ENCODE data around the gene HIPK4. TPM values are rescaled to one million over a fixed set of nuclear protein-coding genes. Genes with fewer than 3 reads are reported as not detected.

HIPK4 gene
- total and polyA plus RNA-seq, 2 experiments from 2014 or later, result 0.19 to 0.43 TPM

GRCh38 chr19:40403262-40403984 lies 13.4 kb upstream of the HIPK4 start:
- peak overlapping the region; percentile 79 for H3K4me3 ChIP-seq
- H3F3A ChIP-seq (ENCODE audit: insufficient read depth), result no peaks in the 10 kb centered on the region
- H3K4me1 ChIP-seq (ENCODE audit: insufficient read depth), result no peaks in the 10 kb centered on the region
- DNase-seq, result peak; percentile 91
- no peak for TF ChIP-seq EZH2phosphoT487 (IDR thresholded peaks at IDR 0.05; ENCODE audit: insufficient read depth, low read depth)
- H3K27ac ChIP-seq, result peak overlapping the region; percentile 51
- H3K9me3 ChIP-seq (ENCODE audit: low read depth), result no peaks in the 10 kb centered on the region
- no peaks in the 10 kb centered on the region for H3K79me2 ChIP-seq (ENCODE audit: insufficient read depth)
- no peaks in the 10 kb centered on the region for H3K36me3 ChIP-seq (ENCODE audit: low read depth)
- H3K4me2 ChIP-seq (ENCODE audit: unreplicated experiment), result peak overlapping the region; percentile 92
- peak overlapping the region; percentile 76 for H3K9ac ChIP-seq
- in situ Hi-C loops (cut with MboI), result no loop called here
- 1 to 2% methylated on average over 35 to 41 of the region's 41 CpGs for WGBS, 2 experiments (ENCODE audit: low coverage in 1 of 2, low lambda C conversion rate in 2 of 2, missing lambda C conversion rate in 2 of 2)
- H2AFZ ChIP-seq, result peak overlapping the region; percentile 96
- no peaks in the 10 kb centered on the region for H3K9me2 ChIP-seq (ENCODE audit: insufficient read depth)
- H4K20me1 ChIP-seq (ENCODE audit: insufficient read depth), result no peaks in the 10 kb centered on the region
- no peaks in the 10 kb centered on the region for H3K27me3 ChIP-seq (replicated peaks; ENCODE audit: insufficient read depth)

GRCh38 chr19:40400559-40400958 lies 10.6 kb upstream of the HIPK4 start:
- H3K36me3 ChIP-seq (ENCODE audit: low read depth), result no peaks in the 10 kb centered on the region
- no peak overlapping the region for H3K27ac ChIP-seq
- no peaks in the 10 kb centered on the region for H4K20me1 ChIP-seq (ENCODE audit: insufficient read depth)
- no peaks in the 10 kb centered on the region for H3K9me3 ChIP-seq (ENCODE audit: low read depth)
- H3K4me2 ChIP-seq (ENCODE audit: unreplicated experiment), result no peak overlapping the region
- 26 to 33% methylated on average over 3 of the region's 3 CpGs for WGBS, 2 experiments (ENCODE audit: low coverage in 1 of 2, low lambda C conversion rate in 2 of 2, missing lambda C conversion rate in 2 of 2)
- no peaks in the 10 kb centered on the region for H3K27me3 ChIP-seq (replicated peaks; ENCODE audit: insufficient read depth)
- no peaks in the 10 kb centered on the region for H3K4me1 ChIP-seq (ENCODE audit: insufficient read depth)
- no peak overlapping the region for H2AFZ ChIP-seq
- H3K4me3 ChIP-seq, result no peak overlapping the region
- no peak for TF ChIP-seq EZH2 (IDR thresholded peaks at IDR 0.05; ENCODE audit: insufficient read depth, poor library complexity, severe bottlenecking)
- TF ChIP-seq EZH2phosphoT487 (IDR thresholded peaks at IDR 0.05; ENCODE audit: insufficient read depth, low read depth), result no peak
- in situ Hi-C loops (cut with MboI), result no loop called here
- no peak overlapping the region for H3K9ac ChIP-seq
- no peaks in the 10 kb centered on the region for H3F3A ChIP-seq (ENCODE audit: insufficient read depth)
- no peaks in the 10 kb centered on the region for H3K9me2 ChIP-seq (ENCODE audit: insufficient read depth)
- no peaks in the 10 kb centered on the region for H3K79me2 ChIP-seq (ENCODE audit: insufficient read depth)
- DNase-seq, result peak; percentile 51

GRCh38 chr19:40398417-40399131 lies 8.6 kb upstream of the HIPK4 start:
- H3K36me3 ChIP-seq (ENCODE audit: low read depth), result no peaks in the 10 kb centered on the region
- TF ChIP-seq EZH2 (IDR thresholded peaks at IDR 0.05; ENCODE audit: insufficient read depth, poor library complexity, severe bottlenecking) (no peak), EZH2phosphoT487 (IDR thresholded peaks at IDR 0.05; ENCODE audit: insufficient read depth, low read depth) (no peak)
- H3K27me3 ChIP-seq (replicated peaks; ENCODE audit: insufficient read depth), result no peaks in the 10 kb centered on the region
- no peaks in the 10 kb centered on the region for H3K9me2 ChIP-seq (ENCODE audit: insufficient read depth)
- no peak overlapping the region for H3K4me2 ChIP-seq (ENCODE audit: unreplicated experiment)
- H3K4me3 ChIP-seq, result no peak overlapping the region
- H3K9me3 ChIP-seq (ENCODE audit: low read depth), result no peaks in the 10 kb centered on the region
- in situ Hi-C loops (cut with MboI), result no loop called here
- no peaks in the 10 kb centered on the region for H3K4me1 ChIP-seq (ENCODE audit: insufficient read depth)
- no peaks in the 10 kb centered on the region for H4K20me1 ChIP-seq (ENCODE audit: insufficient read depth)
- DNase-seq, result peak; percentile 37
- no peaks in the 10 kb centered on the region for H3K79me2 ChIP-seq (ENCODE audit: insufficient read depth)
- H3K27ac ChIP-seq, result no peak overlapping the region
- 52 to 56% methylated on average over 38 to 47 of the region's 49 CpGs for WGBS, 2 experiments (ENCODE audit: low coverage in 1 of 2, low lambda C conversion rate in 2 of 2, missing lambda C conversion rate in 2 of 2)
- H2AFZ ChIP-seq, result no peak overlapping the region
- no peak overlapping the region for H3K9ac ChIP-seq
- H3F3A ChIP-seq (ENCODE audit: insufficient read depth), result no peaks in the 10 kb centered on the region

GRCh38 chr19:40397568-40397906 lies 7.6 kb upstream of the HIPK4 start:
- TF ChIP-seq EZH2phosphoT487 (IDR thresholded peaks at IDR 0.05; ENCODE audit: insufficient read depth, low read depth) (no peak), EZH2 (IDR thresholded peaks at IDR 0.05; ENCODE audit: insufficient read depth, poor library complexity, severe bottlenecking) (no peak)
- H2AFZ ChIP-seq, result no peak overlapping the region
- in situ Hi-C loops (cut with MboI), result no loop called here
- no peak overlapping the region for H3K4me3 ChIP-seq
- no peak overlapping the region for H3K9ac ChIP-seq
- no peaks in the 10 kb centered on the region for H4K20me1 ChIP-seq (ENCODE audit: insufficient read depth)
- no peak for DNase-seq
- H3K4me1 ChIP-seq (ENCODE audit: insufficient read depth), result no peaks in the 10 kb centered on the region
- H3K9me3 ChIP-seq (ENCODE audit: low read depth), result no peaks in the 10 kb centered on the region
- no peaks in the 10 kb centered on the region for H3K79me2 ChIP-seq (ENCODE audit: insufficient read depth)
- no peaks in the 10 kb centered on the region for H3K27me3 ChIP-seq (replicated peaks; ENCODE audit: insufficient read depth)
- 94 to 95% methylated on average over 17 to 22 of the region's 22 CpGs for WGBS, 2 experiments (ENCODE audit: low coverage in 1 of 2, low lambda C conversion rate in 2 of 2, missing lambda C conversion rate in 2 of 2)
- no peaks in the 10 kb centered on the region for H3K9me2 ChIP-seq (ENCODE audit: insufficient read depth)
- no peaks in the 10 kb centered on the region for H3K36me3 ChIP-seq (ENCODE audit: low read depth)
- no peaks in the 10 kb centered on the region for H3F3A ChIP-seq (ENCODE audit: insufficient read depth)
- no peak overlapping the region for H3K4me2 ChIP-seq (ENCODE audit: unreplicated experiment)
- no peak overlapping the region for H3K27ac ChIP-seq
